H9 (cell line): ENCODE measurements around the gene TNFRSF11A. TPM values are rescaled to one million over a fixed set of nuclear protein-coding genes. Genes with fewer than 3 reads are reported as not detected.

Experiments used
- DNase-seq: peaks from one replicate; pipeline ENCODE4 v3.0.0-alpha.2; 2017
- H2AFZ ChIP-seq: one replicate; pipeline ENCODE4 v1.6.1; 2013; ENCODE audit warnings: mild to moderate bottlenecking, low read length, control low read depth, moderate library complexity
- H2AK5ac ChIP-seq: 2 replicates; pipeline ENCODE4 v1.6.1; 2013; ENCODE audit warnings: low read length, control low read depth, mixed read lengths; ENCODE audit not compliant: insufficient read length
- H2BK120ac ChIP-seq: one replicate; pipeline ENCODE4 v1.6.1; 2013; ENCODE audit warnings: low read depth, mild to moderate bottlenecking, low read length, control low read depth, inconsistent platforms; ENCODE audit not compliant: poor library complexity, severe bottlenecking
- H2BK12ac ChIP-seq: 2 replicates; pipeline ENCODE4 v1.6.1; 2013; ENCODE audit warnings: low read length, control low read depth, mixed read lengths, low read depth; ENCODE audit not compliant: insufficient read length
- H2BK15ac ChIP-seq: 2 replicates; pipeline ENCODE4 v1.6.1; 2013; ENCODE audit warnings: low read depth, low read length, control low read depth
- H2BK20ac ChIP-seq: one replicate; pipeline ENCODE4 v1.6.1; 2013; ENCODE audit warnings: low read depth, mild to moderate bottlenecking, low read length, control low read depth, inconsistent platforms; ENCODE audit not compliant: poor library complexity, severe bottlenecking
- H2BK5ac ChIP-seq: 2 replicates; pipeline ENCODE4 v1.6.1; 2013; ENCODE audit warnings: low read length, control low read depth, mixed read lengths; ENCODE audit not compliant: insufficient read length
- H3K14ac ChIP-seq: 2 replicates; pipeline ENCODE4 v1.6.1; 2013; ENCODE audit warnings: low read length, control low read depth; ENCODE audit not compliant: insufficient read depth
- H3K18ac ChIP-seq: 2 replicates; pipeline ENCODE4 v1.6.1; 2013; ENCODE audit warnings: low read depth, mild to moderate bottlenecking, mixed read lengths, low read length, control low read depth; ENCODE audit not compliant: insufficient read length
- H3K23ac ChIP-seq: 2 replicates; pipeline ENCODE4 v1.6.1; 2013; ENCODE audit warnings: low read length, control low read depth, mixed read lengths, low read depth; ENCODE audit not compliant: insufficient read length
- H3K23me2 ChIP-seq: 2 replicates; pipeline ENCODE4 v1.6.1; 2013; ENCODE audit warnings: low read depth, mild to moderate bottlenecking, mixed read lengths, low read length, control low read depth; ENCODE audit not compliant: insufficient read length, poor library complexity, severe bottlenecking
- H3K27ac ChIP-seq: 2 replicates; pipeline ENCODE4 v1.5.1; 2013; ENCODE audit warnings: low read length, control low read depth, mixed read lengths, low read depth; ENCODE audit not compliant: insufficient read length
- H3K27me3 ChIP-seq: 2 replicates; pipeline ENCODE4 v1.6.1; 2013; ENCODE audit warnings: low read length, control low read depth, inconsistent platforms; ENCODE audit not compliant: insufficient read depth
- H3K4ac ChIP-seq: 2 replicates; pipeline ENCODE4 v1.6.1; 2013; ENCODE audit warnings: low read depth, mild to moderate bottlenecking, control low read depth, inconsistent platforms, low read length, moderate library complexity
- H3K4me1 ChIP-seq: 2 replicates; pipeline ENCODE4 v1.6.1; 2013; ENCODE audit warnings: low read length, control low read depth, inconsistent platforms; ENCODE audit not compliant: insufficient read depth
- H3K4me2 ChIP-seq: 2 replicates; pipeline ENCODE4 v1.6.1; 2013; ENCODE audit warnings: low read length, control low read depth, mixed read lengths; ENCODE audit not compliant: insufficient read length, insufficient read depth
- H3K56ac ChIP-seq: 2 replicates; pipeline ENCODE4 v1.6.1; 2013; ENCODE audit warnings: low read depth, mild to moderate bottlenecking, mixed read lengths, low read length, control low read depth; ENCODE audit not compliant: insufficient read length
- H3K79me1 ChIP-seq: 2 replicates; pipeline ENCODE4 v1.6.1; 2013; ENCODE audit warnings: low read depth, mild to moderate bottlenecking, moderate library complexity, low read length, control low read depth, inconsistent platforms; ENCODE audit not compliant: insufficient read depth, poor library complexity, severe bottlenecking
- H3K79me2 ChIP-seq: 2 replicates; pipeline ENCODE4 v1.6.1; 2013; ENCODE audit warnings: low read length, control low read depth, inconsistent platforms; ENCODE audit not compliant: insufficient read depth
- H3K9ac ChIP-seq: 2 replicates; pipeline ENCODE4 v1.6.1; 2013; ENCODE audit warnings: low read length, control low read depth, mixed read lengths; ENCODE audit not compliant: insufficient read length; ENCODE audit errors: extremely low read depth
- H3K9me3 ChIP-seq: one replicate; pipeline ENCODE4 v1.6.1; 2013; ENCODE audit warnings: low read depth, low read length, inconsistent platforms; ENCODE audit not compliant: control insufficient read depth
- H3T11ph ChIP-seq: one replicate; pipeline ENCODE4 v1.6.1; 2013; ENCODE audit warnings: mild to moderate bottlenecking, low read length, control low read depth, inconsistent platforms
- H4K20me1 ChIP-seq: one replicate; pipeline ENCODE4 v1.6.1; 2013; ENCODE audit not compliant: control insufficient read depth, insufficient read length, insufficient read depth
- H4K5ac ChIP-seq: 2 replicates; pipeline ENCODE4 v1.6.1; 2013; ENCODE audit warnings: low read depth, mild to moderate bottlenecking, mixed read lengths, low read length, control low read depth; ENCODE audit not compliant: insufficient read length
- H4K8ac ChIP-seq: replicated peaks from 2 replicates; pipeline ENCODE4 v1.6.1; 2013; ENCODE audit warnings: low read length, control low read depth, mixed read lengths, low read depth; ENCODE audit not compliant: insufficient read length
- H4K91ac ChIP-seq: 2 replicates; pipeline ENCODE4 v1.6.1; 2013; ENCODE audit warnings: low read depth, mild to moderate bottlenecking, moderate library complexity, mixed read lengths, low read length, control low read depth; ENCODE audit not compliant: insufficient read length
- H3K27ac Mint-ChIP-seq, 3 experiments: 2 replicates in 2 of 3; 3 replicates in 1 of 3; pipeline ENCODE4 v1.8.0; 2020 to 2021; ENCODE audit warnings: mixed read lengths in 3 of 3, mild to moderate bottlenecking in 1 of 3, moderate library complexity in 1 of 3
- H3K27me3 Mint-ChIP-seq: 2 replicates; pipeline ENCODE4 v1.8.0; 2021; ENCODE audit warnings: low read depth, mild to moderate bottlenecking, moderate library complexity, mixed read lengths
- H3K36me3 Mint-ChIP-seq, 3 experiments: 2 replicates in 2 of 3; 3 replicates in 1 of 3; pipeline ENCODE4 v1.8.0; 2020 to 2021; ENCODE audit warnings: low read depth in 3 of 3, mixed read lengths in 3 of 3; ENCODE audit not compliant: insufficient read depth in 1 of 3
- H3K4me1 Mint-ChIP-seq, 2 experiments: 2 replicates each; pipeline ENCODE4 v1.8.0; 2020; ENCODE audit warnings: mixed read lengths in 2 of 2
- H3K4me3 Mint-ChIP-seq, 2 experiments: 2 replicates in 1 of 2; 3 replicates in 1 of 2; pipeline ENCODE4 v1.8.0; 2020 to 2021; ENCODE audit warnings: mild to moderate bottlenecking in 2 of 2, mixed read lengths in 2 of 2, moderate library complexity in 1 of 2
- H3K9me3 Mint-ChIP-seq, 2 experiments: 2 replicates in 1 of 2; 3 replicates in 1 of 2; pipeline ENCODE4 v1.8.0; 2020; ENCODE audit warnings: mild to moderate bottlenecking in 2 of 2, mixed read lengths in 2 of 2, moderate library complexity in 1 of 2
- CTCF ChIP-seq: fragments of 200-600 bp; sonication (generic); conservative IDR thresholded peaks from 3 replicates; pipeline ENCODE4 v1.8.0; 2021; ENCODE audit warnings: antibody characterized with exemption, mild to moderate bottlenecking
- WGBS: extraction: QIAGEN DNeasy Blood & Tissue Kit; methylation state at CpG from one replicate; pipeline ENCODE4 v1.1.7; 2013; ENCODE audit warnings: missing lambda C conversion rate, low lambda C conversion rate, mixed read lengths; ENCODE audit not compliant: insufficient read length; ENCODE audit errors: extremely low coverage; 5-methylcytosine and 5-hydroxymethylcytosine counted together
- total RNA-seq: library from RNA; stranded (reverse); gene quantifications from 2 replicates; pipeline ENCODE4 v1.2.1, GENCODE V29; 2021

TNFRSF11A gene
- total RNA-seq, 1 experiment from 2014 or later, result 7.8 TPM

GRCh38 chr18:62412231-62412979 is 87.3 kb downstream of the TNFRSF11A start:
- H3K79me1 ChIP-seq, result no peaks in the 10 kb centered on the region
- H2BK15ac ChIP-seq, result no peak overlapping the region
- no peaks in the 10 kb centered on the region; a peak in 1 of 5 replicates for H3K9me3 Mint-ChIP-seq
- no peak overlapping the region for H3K23ac ChIP-seq
- H2AK5ac ChIP-seq, result no peak overlapping the region
- no peak overlapping the region for H2BK5ac ChIP-seq
- no peaks in the 10 kb centered on the region for H3K79me2 ChIP-seq
- H3K27ac Mint-ChIP-seq, result no peak overlapping the region
- no peak overlapping the region for H2BK120ac ChIP-seq
- H4K8ac ChIP-seq, result no peak overlapping the region
- TF ChIP-seq CTCF, result no peak
- no peak overlapping the region for H4K91ac ChIP-seq
- no peak overlapping the region for H3K4me3 Mint-ChIP-seq
- H3K18ac ChIP-seq, result no peak overlapping the region
- no peak overlapping the region for H3K56ac ChIP-seq
- H3K36me3 Mint-ChIP-seq, result no peaks in the 10 kb centered on the region
- no CpG with 5 or more reads among the region's 5 CpGs for WGBS
- H3K27me3 Mint-ChIP-seq, result peaks cover 3% of the 10 kb centered on the region; the same call in 1 of the 2 replicates
- no peaks in the 10 kb centered on the region for H3K4me1 Mint-ChIP-seq
- no peaks in the 10 kb centered on the region for H4K20me1 ChIP-seq
- H4K5ac ChIP-seq, result no peak overlapping the region
- no peak overlapping the region for H2AFZ ChIP-seq
- no peak overlapping the region for H3T11ph ChIP-seq
- H3K4me1 ChIP-seq, result no peaks in the 10 kb centered on the region
- H3K4ac ChIP-seq, result no peak overlapping the region
- no peak overlapping the region for H2BK20ac ChIP-seq
- no peaks in the 10 kb centered on the region for H3K27me3 ChIP-seq
- H3K4me2 ChIP-seq, result no peak overlapping the region
- H3K9ac ChIP-seq, result no peak overlapping the region
- no peak for DNase-seq
- H2BK12ac ChIP-seq, result no peak overlapping the region
- H3K14ac ChIP-seq, result no peak overlapping the region
- no peaks in the 10 kb centered on the region for H3K23me2 ChIP-seq
- H3K9me3 ChIP-seq, result no peaks in the 10 kb centered on the region
- H3K27ac ChIP-seq, result no peak overlapping the region
